ENCODE measurements around the gene PCDHA11.

Gene PCDHA11

GRCh38 chr5:140883927-140884697 is 15.4 kb downstream of the PCDHA11 start:
- Histone ChIP-seq H3K9me3 (ENCODE audit: control insufficient read depth, low read depth, low read length) (no peaks in the 10 kb centered on the region), H3K27me3 (ENCODE audit: control insufficient read depth, insufficient read depth, low read length) (no peaks in the 10 kb centered on the region), H3K4me1 (ENCODE audit: control insufficient read depth, low read depth, low read length) (no peaks in the 10 kb centered on the region), H3K27ac (ENCODE audit: low read length) (no peak overlapping the region), H3K4me3 (ENCODE audit: low read length) (no peak overlapping the region), H3K9ac (ENCODE audit: low read length) (no peak overlapping the region), H3K36me3 (ENCODE audit: control insufficient read depth, low read depth, low read length) (no peaks in the 10 kb centered on the region)

DNA sequence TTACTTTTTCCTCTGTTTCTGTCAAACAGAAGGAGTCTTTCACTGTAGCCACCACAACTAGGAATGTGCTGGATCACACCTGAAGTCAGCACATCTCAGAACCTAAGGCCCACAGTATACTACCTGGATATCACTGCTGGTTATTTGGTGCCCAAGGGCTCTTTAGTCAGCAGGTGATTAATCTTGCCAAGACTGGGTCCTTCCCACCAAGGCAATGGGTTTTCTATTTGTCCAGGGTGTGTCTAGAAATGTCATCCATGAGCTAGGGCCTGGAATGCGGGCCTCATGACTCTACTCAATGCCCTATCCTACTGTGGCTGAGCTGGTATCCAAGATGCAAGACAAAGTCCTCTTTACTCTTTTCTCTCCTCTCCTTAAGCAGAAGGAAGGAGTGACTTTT is 47.6 kb downstream of the PCDHA11 start:
- no peaks in the 10 kb centered on the region for H3K36me3 ChIP-seq (ENCODE audit: control insufficient read depth, low read depth, low read length)
- no peaks in the 10 kb centered on the region for H3K27me3 ChIP-seq (ENCODE audit: control insufficient read depth, insufficient read depth, low read length)
- no peak overlapping the region for H3K9ac ChIP-seq (ENCODE audit: low read length)

More for the DNA sequence above, 47.6 kb downstream of the PCDHA11 start:
- Histone ChIP-seq H3K4me3 (ENCODE audit: low read length) (no peak overlapping the region), H3K27ac (ENCODE audit: low read length) (no peak overlapping the region), H3K4me1 (ENCODE audit: control insufficient read depth, low read depth, low read length) (no peaks in the 10 kb centered on the region), H3K9me3 (ENCODE audit: control insufficient read depth, low read depth, low read length) (no peaks in the 10 kb centered on the region)

Data from iPS-18a (cell line).